Embryonic facial prominence (tissue), 1 donor: ENCODE data around the gene TUBB4B.
A peak's percentile ranks its signal among the peaks of the same experiment; 100 is the strongest.
"Not testable (repeated sequence)": the region's sequence is repeated elsewhere in the genome, so short reads cannot be mapped to it uniquely, and the experiment has no call there.

ENCODE experiments used
- DNase-seq: peaks from one replicate; pipeline ENCODE4 v3.0.0-alpha.2; 2016; ENCODE audit errors: extremely low spot score

The TUBB4B gene

GRCh38 chr9:137251490-137252268, 10.6 kb downstream of the TUBB4B start:
- DNase-seq = no peak

- DNase-seq = no peak
Measured at GRCh38 chr9:137252555-137253506, 11.7 kb downstream of the TUBB4B start.

- DNase-seq = no peak
Measured at GRCh38 chr9:137253717-137254623, 12.9 kb downstream of the TUBB4B start.

- peak; percentile 64 for DNase-seq
Measured at GRCh38 chr9:137254624-137255447, 13.7 kb downstream of the TUBB4B start, which contains the start of gene NELFB. NELFB (plus strand) TSS chr9:137255327.

GRCh38 chr9:137255448-137256114, 14.5 kb downstream of the TUBB4B start:
- DNase-seq = no peak

- DNase-seq = no peak
Measured at GRCh38 chr9:137256362-137256761, 15.3 kb downstream of the TUBB4B start.

GRCh38 chr9:137256856-137257255, 15.8 kb downstream of the TUBB4B start:
- no peak for DNase-seq

- not testable (repeated sequence) for DNase-seq
Measured at GRCh38 chr9:137262173-137262908, 21.3 kb downstream of the TUBB4B start.

- no peak for DNase-seq
Measured at GRCh38 chr9:137262909-137263285, 21.8 kb downstream of the TUBB4B start.

GRCh38 chr9:137263506-137263905, 22.4 kb downstream of the TUBB4B start:
- no peak for DNase-seq

GRCh38 chr9:137264067-137264466, 23.0 kb downstream of the TUBB4B start:
- DNase-seq = no peak

- no peak for DNase-seq
Measured at GRCh38 chr9:137265496-137266161, 24.5 kb downstream of the TUBB4B start.

GRCh38 chr9:137266162-137266527, 25.1 kb downstream of the TUBB4B start:
- DNase-seq = no peak

- no peak for DNase-seq
Measured at GRCh38 chr9:137266585-137267453, 25.7 kb downstream of the TUBB4B start.

GRCh38 chr9:137267933-137268355, 26.9 kb downstream of the TUBB4B start:
- no peak for DNase-seq

- no peak for DNase-seq
Measured at GRCh38 chr9:137268538-137269201, 27.6 kb downstream of the TUBB4B start.

- no peak for DNase-seq
Measured at GRCh38 chr9:137269231-137269772, 28.2 kb downstream of the TUBB4B start.
